ENCODE measurements around the gene KLHL29. TPM values are rescaled to one million over a fixed set of nuclear protein-coding genes. Genes with fewer than 3 reads are reported as not detected.

KLHL29 gene
- total RNA-seq, 1 donor from 2014 or later = 5.5 TPM

- Histone ChIP-seq H3K36me3 (ENCODE audit: insufficient read depth, low read length) (no peaks in the 10 kb centered on the region), H4K20me1 (ENCODE audit: insufficient read depth, low read length) (no peaks in the 10 kb centered on the region), H3K4me3 (ENCODE audit: insufficient read depth, low read depth, low read length) (no peak overlapping the region), H3K27ac (ENCODE audit: low read depth, low read length) (no peak overlapping the region), H3K27me3 (ENCODE audit: insufficient read depth, low read length) (no peaks in the 10 kb centered on the region), H3K9me3 (ENCODE audit: insufficient read depth, low read depth, low read length) (no peaks in the 10 kb centered on the region), H3K4me1 (ENCODE audit: insufficient read depth, low read length) (peaks cover 21% of the 10 kb centered on the region), H3K4me2 (ENCODE audit: low read length) (no peak overlapping the region), H3K9ac (ENCODE audit: low read length) (no peak overlapping the region), H3K79me2 (ENCODE audit: insufficient read depth, low read length) (no peaks in the 10 kb centered on the region), H2AFZ (ENCODE audit: low read depth, low read length) (no peak overlapping the region)
- H3K27me3 Mint-ChIP-seq (ENCODE audit: low read depth, unreplicated experiment) = peaks cover 18% of the 10 kb centered on the region
- H3K27ac Mint-ChIP-seq (ENCODE audit: unreplicated experiment) = no peak overlapping the region
- no peaks in the 10 kb centered on the region for H3K36me3 Mint-ChIP-seq (ENCODE audit: low read depth, unreplicated experiment)
- no peak for TF ChIP-seq EZH2 (IDR thresholded peaks at IDR 0.05; ENCODE audit: insufficient read depth, low read length)
- no peak for TF ChIP-seq CTCF (IDR thresholded peaks at IDR 0.05; ENCODE audit: insufficient read depth, low read depth, low read length)
- peaks cover 4% of the 10 kb centered on the region for H3K9me3 Mint-ChIP-seq (ENCODE audit: unreplicated experiment)
- FAIRE-seq = no peak
- DNase-seq (ENCODE audit: low read depth) = no peak
- H3K4me3 Mint-ChIP-seq (ENCODE audit: unreplicated experiment) = no peak overlapping the region
- H3K4me1 Mint-ChIP-seq (ENCODE audit: low read depth, unreplicated experiment) = peaks cover 25% of the 10 kb centered on the region
Measured at GRCh38 chr2:23649303-23649702, 264.3 kb downstream of the KLHL29 start.

GRCh38 chr2:23649819-23650218 is 264.8 kb downstream of the KLHL29 start:
- peaks cover 25% of the 10 kb centered on the region for H3K4me1 Mint-ChIP-seq (ENCODE audit: low read depth, unreplicated experiment)
- Histone ChIP-seq H3K79me2 (ENCODE audit: insufficient read depth, low read length) (no peaks in the 10 kb centered on the region), H3K27ac (ENCODE audit: low read depth, low read length) (no peak overlapping the region), H3K9me3 (ENCODE audit: insufficient read depth, low read depth, low read length) (no peaks in the 10 kb centered on the region), H4K20me1 (ENCODE audit: insufficient read depth, low read length) (no peaks in the 10 kb centered on the region), H2AFZ (ENCODE audit: low read depth, low read length) (no peak overlapping the region), H3K36me3 (ENCODE audit: insufficient read depth, low read length) (no peaks in the 10 kb centered on the region), H3K27me3 (ENCODE audit: insufficient read depth, low read length) (no peaks in the 10 kb centered on the region), H3K4me2 (ENCODE audit: low read length) (peak overlapping the region; percentile 28), H3K9ac (ENCODE audit: low read length) (no peak overlapping the region), H3K4me1 (ENCODE audit: insufficient read depth, low read length) (peaks cover 21% of the 10 kb centered on the region), H3K4me3 (ENCODE audit: insufficient read depth, low read depth, low read length) (no peak overlapping the region)
- DNase-seq (ENCODE audit: low read depth) = peak; percentile 46
- FAIRE-seq = no peak
- peaks cover 19% of the 10 kb centered on the region for H3K27me3 Mint-ChIP-seq (ENCODE audit: low read depth, unreplicated experiment)
- H3K4me3 Mint-ChIP-seq (ENCODE audit: unreplicated experiment) = no peak overlapping the region
- H3K27ac Mint-ChIP-seq (ENCODE audit: unreplicated experiment) = no peak overlapping the region
- H3K9me3 Mint-ChIP-seq (ENCODE audit: unreplicated experiment) = peaks cover 4% of the 10 kb centered on the region
- TF ChIP-seq EZH2 (IDR thresholded peaks at IDR 0.05; ENCODE audit: insufficient read depth, low read length) (no peak), CTCF (IDR thresholded peaks at IDR 0.05; ENCODE audit: insufficient read depth, low read depth, low read length) (no peak)
- no peaks in the 10 kb centered on the region for H3K36me3 Mint-ChIP-seq (ENCODE audit: low read depth, unreplicated experiment)

DNA sequence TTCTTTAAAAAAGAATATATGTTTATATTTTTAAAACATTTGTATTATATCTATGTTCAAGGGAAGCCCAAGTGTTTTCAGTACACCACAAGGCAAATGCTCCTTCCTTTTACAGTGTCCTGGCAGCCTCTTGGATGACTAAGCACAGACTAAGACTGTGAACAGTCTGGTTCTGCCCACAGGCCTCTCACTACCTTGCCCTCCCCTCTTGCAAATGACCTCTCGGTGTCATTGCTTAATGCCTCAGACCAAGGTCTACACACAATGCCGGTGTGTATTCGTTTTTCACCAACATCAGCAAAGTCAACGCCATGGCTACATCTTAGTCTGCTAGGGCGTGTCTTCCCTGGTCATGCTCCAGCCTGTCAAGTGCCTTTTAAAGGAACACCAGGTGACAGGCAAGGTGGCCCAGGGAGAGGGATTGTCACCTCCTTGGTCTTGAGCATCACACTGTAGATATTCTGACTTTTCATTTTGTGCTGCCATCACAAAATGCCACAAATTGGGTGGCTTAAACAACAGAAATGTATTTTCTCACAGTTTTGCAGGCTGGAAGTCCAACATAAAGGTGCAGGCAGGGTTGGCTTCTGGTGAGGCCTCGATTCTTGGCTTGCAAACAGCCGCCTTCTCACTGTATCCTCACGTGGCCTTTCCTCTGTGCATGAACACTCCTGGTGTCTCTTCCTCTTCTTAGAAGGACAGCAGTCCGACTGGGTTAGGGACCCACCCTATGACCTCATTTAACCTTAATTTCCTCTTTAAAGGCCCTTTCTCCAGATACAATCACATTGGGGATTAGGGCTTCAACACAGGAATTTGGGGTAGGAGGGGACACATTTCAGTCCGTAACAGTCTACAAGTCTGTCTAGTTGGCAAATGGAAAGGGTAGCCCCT is 266.5 kb downstream of the KLHL29 start:
- peaks cover 30% of the 10 kb centered on the region for H3K27me3 Mint-ChIP-seq (ENCODE audit: low read depth, unreplicated experiment)
- H3K27me3 ChIP-seq (ENCODE audit: insufficient read depth, low read length) = peaks cover 2% of the 10 kb centered on the region
- H2AFZ ChIP-seq (ENCODE audit: low read depth, low read length) = no peak overlapping the region
- DNase-seq (ENCODE audit: low read depth) = peak; percentile 91
- no peaks in the 10 kb centered on the region for H3K36me3 Mint-ChIP-seq (ENCODE audit: low read depth, unreplicated experiment)
- FAIRE-seq = peak; percentile 39
- H3K9me3 ChIP-seq (ENCODE audit: insufficient read depth, low read depth, low read length) = no peaks in the 10 kb centered on the region
- no peaks in the 10 kb centered on the region for H3K9me3 Mint-ChIP-seq (ENCODE audit: unreplicated experiment)
- peaks cover 21% of the 10 kb centered on the region for H3K4me1 ChIP-seq (ENCODE audit: insufficient read depth, low read length)
- H3K9ac ChIP-seq (ENCODE audit: low read length) = no peak overlapping the region
- no peak overlapping the region for H3K4me3 ChIP-seq (ENCODE audit: insufficient read depth, low read depth, low read length)
- H3K4me3 Mint-ChIP-seq (ENCODE audit: unreplicated experiment) = no peak overlapping the region
- H3K4me1 Mint-ChIP-seq (ENCODE audit: low read depth, unreplicated experiment) = peaks cover 25% of the 10 kb centered on the region
- H4K20me1 ChIP-seq (ENCODE audit: insufficient read depth, low read length) = no peaks in the 10 kb centered on the region
- H3K79me2 ChIP-seq (ENCODE audit: insufficient read depth, low read length) = no peaks in the 10 kb centered on the region
- peak overlapping the region; percentile 14 for H3K4me2 ChIP-seq (ENCODE audit: low read length)
- TF ChIP-seq EZH2 (IDR thresholded peaks at IDR 0.05; ENCODE audit: insufficient read depth, low read length) (no peak), CTCF (IDR thresholded peaks at IDR 0.05; ENCODE audit: insufficient read depth, low read depth, low read length) (no peak)
- no peaks in the 10 kb centered on the region for H3K36me3 ChIP-seq (ENCODE audit: insufficient read depth, low read length)
- H3K27ac Mint-ChIP-seq (ENCODE audit: unreplicated experiment) = no peak overlapping the region
- H3K27ac ChIP-seq (ENCODE audit: low read depth, low read length) = no peak overlapping the region
